HCT116 (cell line): ENCODE measurements around the gene GPR3. TPM values are rescaled to one million over a fixed set of nuclear protein-coding genes. Genes with fewer than 3 reads are reported as not detected.

Experiments used
- ATAC-seq: fragments of 200-7000 bp; cut with Tn5 transposase; 2 replicates; pipeline ENCODE4 v1.9.1; 2020; ENCODE audit warnings: mild to moderate bottlenecking, moderate library complexity
- BruUV-seq: library from RNA; stranded (reverse); fragments of 400-500 nt; replicated peaks from 2 replicates; lab custom pipeline; 2021; lab: Mats Ljungman, UMichigan
- CTCF ChIA-PET: fragments of 300-600 bp; sonication (Branson Sonifier 250); formaldehyde crosslinking; loops from one replicate; lab custom pipeline; 2021; ENCODE audit warnings: antibody characterized with exemption; lab: Charles Lee
- POLR2A ChIA-PET: fragments of 300-600, 350-600 bp; sonication (Branson Sonifier 250); formaldehyde crosslinking; loops from one replicate; lab custom pipeline; 2021; ENCODE audit warnings: antibody characterized with exemption; lab: Charles Lee
- RAD21 ChIA-PET, 2 experiments: fragments of 300-600 bp; sonication (Branson Sonifier 250); formaldehyde crosslinking; loops; one replicate each; lab custom pipeline; 2023; ENCODE audit warnings: low total read pairs in 2 of 2; ENCODE audit not compliant: uncharacterized antibody in 2 of 2, unreplicated experiment in 2 of 2, low non-redundant PET in 1 of 2; lab: Charles Lee
- DNase-seq: peaks from one replicate; pipeline ENCODE4 v3.0.0-alpha.2; 2010; ENCODE audit warnings: low read depth, low spot score
- H2AFZ ChIP-seq: fragments of 200-600 bp; shearing (Covaris generic), sonication (generic); 2 replicates; pipeline ENCODE4 v1.6.1; 2017; ENCODE audit warnings: low read depth, mixed run types, mixed read lengths, antibody characterized with exemption, low read length; ENCODE audit not compliant: poor library complexity, severe bottlenecking
- H3K27ac ChIP-seq: 2 replicates; pipeline ENCODE4 v1.5.1; 2012; ENCODE audit warnings: low read depth, low read length
- H3K27me3 ChIP-seq: fragments of 200-600 bp; sonication (generic); 2 replicates; pipeline ENCODE4 v1.6.1; 2016; ENCODE audit warnings: mixed run types, low read length, mixed read lengths; ENCODE audit not compliant: insufficient read depth
- H3K36me3 ChIP-seq, 2 experiments: fragments of 200-500 bp in 1 of 2; fragments of 200-600 bp in 1 of 2; sonication (Bioruptor generic) in 1 of 2; sonication (generic) in 1 of 2; 2 replicates each; pipeline versions ENCODE4 v1.5.1 to v1.6.1; 2014 to 2016; ENCODE audit warnings: low read length in 2 of 2, inconsistent platforms in 1 of 2, mixed read lengths in 1 of 2, mixed run types in 1 of 2; ENCODE audit not compliant: insufficient read depth in 2 of 2, control insufficient read depth in 1 of 2
- H3K4me1 ChIP-seq, 2 experiments: fragments of 200-600 bp in 1 of 2; sonication (generic) in 1 of 2; 2 replicates each; pipeline versions ENCODE4 v1.5.1 to v1.6.1; 2012 to 2017; ENCODE audit warnings: low read length in 2 of 2, inconsistent platforms in 1 of 2, mild to moderate bottlenecking in 1 of 2, mixed read lengths in 1 of 2, mixed run types in 1 of 2, moderate library complexity in 1 of 2; ENCODE audit not compliant: insufficient read depth in 2 of 2, control insufficient read depth in 1 of 2
- H3K4me2 ChIP-seq: fragments of 200-600 bp; sonication (generic); 2 replicates; pipeline ENCODE4 v1.6.1; 2017; ENCODE audit warnings: mixed run types, low read length, mixed read lengths
- H3K4me3 ChIP-seq, 2 experiments: fragments of 200-600 bp in 1 of 2; sonication (generic) in 1 of 2; replicated peaks in 1 of 2; 2 replicates each; pipeline ENCODE4 v1.5.1; 2011 to 2016; ENCODE audit warnings: low read length in 2 of 2, control low read depth in 1 of 2, low read depth in 1 of 2, mild to moderate bottlenecking in 1 of 2, mixed read lengths in 1 of 2, mixed run types in 1 of 2
- H3K79me2 ChIP-seq: fragments of 200-600 bp; sonication (generic); 2 replicates; pipeline ENCODE4 v1.6.1; 2017; ENCODE audit warnings: mild to moderate bottlenecking, mixed run types, low read length, moderate library complexity, mixed read lengths; ENCODE audit not compliant: insufficient read depth
- H3K9ac ChIP-seq: fragments of 200-600 bp; sonication (generic); 2 replicates; pipeline ENCODE4 v1.6.1; 2016; ENCODE audit warnings: low read length, mixed read lengths
- H3K9me2 ChIP-seq: fragments of 200-600 bp; sonication (generic), shearing (Covaris generic); 2 replicates; pipeline ENCODE4 v1.6.1; 2017; ENCODE audit warnings: mixed run types, mild to moderate bottlenecking, moderate library complexity; ENCODE audit not compliant: insufficient read depth
- H3K9me3 ChIP-seq, 2 experiments: fragments of 200-500 bp in 1 of 2; fragments of 200-600 bp in 1 of 2; sonication (Bioruptor generic) in 1 of 2; sonication (generic) in 1 of 2; 2 replicates each; pipeline ENCODE4 v1.6.1; 2014 to 2017; ENCODE audit warnings: low read length in 2 of 2, mixed read lengths in 2 of 2, inconsistent platforms in 1 of 2, low read depth in 1 of 2, mild to moderate bottlenecking in 1 of 2, mixed run types in 1 of 2, moderate library complexity in 1 of 2; ENCODE audit not compliant: control insufficient read depth in 1 of 2, insufficient read depth in 1 of 2
- H4K20me1 ChIP-seq: fragments of 200-600 bp; sonication (generic), shearing (Covaris generic); 2 replicates; pipeline ENCODE4 v1.6.1; 2017; ENCODE audit warnings: mixed run types, mild to moderate bottlenecking, moderate library complexity; ENCODE audit not compliant: insufficient read depth
- CEBPB ChIP-seq: IDR thresholded peaks from 2 replicates; pipeline ENCODE4 v1.6.1; 2012; ENCODE audit warnings: low read depth
- EGR1 ChIP-seq: IDR thresholded peaks from 2 replicates; pipeline ENCODE4 v1.6.1; 2012; ENCODE audit warnings: low read depth
- ELF1 ChIP-seq: IDR thresholded peaks from 2 replicates; pipeline ENCODE4 v1.6.1; 2012; ENCODE audit warnings: low read depth, borderline replicate concordance
- EZH2phosphoT487 ChIP-seq: fragments of 200-600 bp; IDR thresholded peaks from 2 replicates; pipeline ENCODE4 v1.6.1; 2018; ENCODE audit warnings: antibody characterized with exemption, borderline replicate concordance
- SIN3A ChIP-seq: IDR thresholded peaks from 2 replicates; pipeline ENCODE4 v1.6.1; 2012; ENCODE audit warnings: low read depth
- SP1 ChIP-seq: IDR thresholded peaks from 2 replicates; pipeline ENCODE4 v1.6.1; 2012; ENCODE audit warnings: low read depth
- SRF ChIP-seq: IDR thresholded peaks from 2 replicates; pipeline ENCODE4 v1.6.1; 2012; ENCODE audit warnings: low read depth
- TCF7L2 ChIP-seq: IDR thresholded peaks from 2 replicates; pipeline ENCODE4 v1.7.0; 2011; ENCODE audit warnings: borderline replicate concordance, inconsistent platforms; ENCODE audit not compliant: insufficient read depth, insufficient read length; ENCODE audit errors: extremely low read depth
- YY1 ChIP-seq: IDR thresholded peaks from 2 replicates; pipeline ENCODE4 v1.6.1; 2011; ENCODE audit warnings: low read length, low read depth, moderate library complexity, mild to moderate bottlenecking; ENCODE audit not compliant: insufficient replicate concordance; ENCODE audit errors: extremely low read depth
- ZFX ChIP-seq: fragments of 450-650 bp; IDR thresholded peaks from 2 replicates; pipeline ENCODE4 v1.6.1; 2017
- ZNF274 ChIP-seq: fragments of 200-500 bp; sonication (Bioruptor generic); IDR thresholded peaks from 2 replicates; pipeline ENCODE4 v1.6.1; 2014; ENCODE audit warnings: mild to moderate bottlenecking, low read depth, low read length, inconsistent platforms
- intact Hi-C: fragments of 100-400 bp; cut with micrococcal nuclease; formaldehyde crosslinking; loops from 2 replicates; pipeline ENCODE4 v1.10.0; 2022
- total RNA-seq: library from RNA; stranded (reverse); gene quantifications from one replicate; pipeline ENCODE4 v1.2.1, GENCODE V29; 2021; ENCODE audit not compliant: unreplicated experiment
- TF ChIP-seq, protein P1 (sequence below): IDR thresholded peaks from 2 replicates; pipeline ENCODE4 v1.6.1; 2011; ENCODE audit warnings: mild to moderate bottlenecking, low read length, moderate library complexity; ENCODE audit not compliant: insufficient replicate concordance; ENCODE audit errors: extremely low read depth

GPR3 gene
- total RNA-seq, 1 experiment from 2014 or later = 2.8 TPM

DNA sequence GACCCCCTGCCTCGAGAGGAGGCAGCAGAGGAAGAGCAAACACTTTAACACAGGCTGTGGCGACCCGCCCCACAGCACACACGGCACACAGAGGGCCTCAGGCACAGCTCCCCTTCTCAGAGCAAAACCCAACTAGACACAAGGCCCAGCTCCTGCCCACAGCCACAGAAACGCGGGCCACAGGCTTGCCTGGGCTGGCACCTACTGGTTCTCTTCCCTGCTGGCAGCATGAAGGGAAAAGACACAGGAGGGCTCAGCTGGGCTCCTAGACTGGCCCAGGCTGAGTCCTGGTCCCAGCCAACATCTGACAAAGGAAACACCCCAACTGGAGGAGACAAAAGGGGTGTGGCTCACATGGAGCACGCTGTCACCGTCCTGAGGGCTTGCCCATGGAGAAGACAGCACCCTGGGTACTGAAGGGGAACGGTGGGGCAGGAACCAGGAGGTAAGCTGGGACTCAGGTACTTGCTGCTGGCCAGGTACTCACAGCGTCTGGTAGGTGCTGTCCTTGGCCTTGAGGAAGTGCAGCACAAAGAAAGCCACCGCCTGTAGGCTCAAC is 12.8 kb upstream of the GPR3 start:
- H3K9me2 ChIP-seq = no peaks in the 10 kb centered on the region
- ChIA-PET CTCF (interaction anchor here (1.3 kb wide), 1 partner anchor 79 kb away, joined by 4 read pairs; no protein-coding TSS in a partner anchor), RAD21 (no interaction called here), POLR2A (no interaction called here)
- H2AFZ ChIP-seq = no peak overlapping the region
- H3K27ac ChIP-seq = no peak overlapping the region; the same call in 1 of the 2 replicates
- no peaks in the 10 kb centered on the region for H3K9me3 ChIP-seq
- no peak overlapping the region for H3K4me3 ChIP-seq
- H3K4me1 ChIP-seq = peaks cover 11 to 50% of the 10 kb centered on the region in 2 experiments
- H4K20me1 ChIP-seq = no peaks in the 10 kb centered on the region
- H3K36me3 ChIP-seq = no peaks in the 10 kb centered on the region
- BruUV-seq = no TSS peak
- no peak overlapping the region for H3K9ac ChIP-seq
- peak overlapping the region; percentile 51; the same call in 1 of the 2 replicates for H3K4me2 ChIP-seq
- intact Hi-C loops = no loop called here
- DNase-seq = no peak
- H3K79me2 ChIP-seq = no peaks in the 10 kb centered on the region
- no peaks in the 10 kb centered on the region for H3K27me3 ChIP-seq
- TF ChIP-seq EGR1 (no peak), SP1 (no peak), TCF7L2 (no peak), EZH2phosphoT487 (no peak), ZFX (no peak)
- TF ChIP-seq, protein P1, sequence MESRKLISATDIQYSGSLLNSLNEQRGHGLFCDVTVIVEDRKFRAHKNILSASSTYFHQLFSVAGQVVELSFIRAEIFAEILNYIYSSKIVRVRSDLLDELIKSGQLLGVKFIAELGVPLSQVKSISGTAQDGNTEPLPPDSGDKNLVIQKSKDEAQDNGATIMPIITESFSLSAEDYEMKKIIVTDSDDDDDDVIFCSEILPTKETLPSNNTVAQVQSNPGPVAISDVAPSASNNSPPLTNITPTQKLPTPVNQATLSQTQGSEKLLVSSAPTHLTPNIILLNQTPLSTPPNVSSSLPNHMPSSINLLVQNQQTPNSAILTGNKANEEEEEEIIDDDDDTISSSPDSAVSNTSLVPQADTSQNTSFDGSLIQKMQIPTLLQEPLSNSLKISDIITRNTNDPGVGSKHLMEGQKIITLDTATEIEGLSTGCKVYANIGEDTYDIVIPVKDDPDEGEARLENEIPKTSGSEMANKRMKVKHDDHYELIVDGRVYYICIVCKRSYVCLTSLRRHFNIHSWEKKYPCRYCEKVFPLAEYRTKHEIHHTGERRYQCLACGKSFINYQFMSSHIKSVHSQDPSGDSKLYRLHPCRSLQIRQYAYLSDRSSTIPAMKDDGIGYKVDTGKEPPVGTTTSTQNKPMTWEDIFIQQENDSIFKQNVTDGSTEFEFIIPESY = no peak
- no peak for ATAC-seq

DNA sequence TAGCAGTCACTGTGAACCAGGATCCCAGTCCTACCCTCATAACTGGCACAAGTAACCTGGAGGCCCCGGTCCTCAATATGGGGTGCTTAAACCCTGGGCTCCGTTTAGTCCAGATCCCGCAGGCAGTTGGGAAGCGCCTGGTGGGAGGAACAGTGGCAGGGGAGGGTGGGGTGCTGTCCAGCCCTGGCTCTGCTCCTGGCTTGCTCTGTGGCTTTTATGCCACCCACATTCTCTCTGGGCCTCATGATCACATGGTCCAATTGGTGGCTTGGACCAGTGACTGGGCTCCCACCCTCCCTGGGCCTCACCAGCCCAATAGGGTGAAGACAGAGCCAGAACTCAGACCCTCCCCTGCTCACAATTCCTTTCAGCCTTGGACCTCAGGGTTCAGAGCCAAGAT is 12.2 kb upstream of the GPR3 start:
- TF ChIP-seq EZH2phosphoT487 (no peak), SP1 (no peak), SRF (no peak), CEBPB (no peak), SIN3A (no peak), ZNF274 (no peak), ZFX (no peak), ELF1 (no peak), YY1 (no peak)
- TF ChIP-seq, protein P1 = no peak
- ATAC-seq = no peak
- RAD21 ChIA-PET = no interaction called here

More for the DNA sequence above, 12.2 kb upstream of the GPR3 start:
- no peak for DNase-seq
- no peaks in the 10 kb centered on the region for H4K20me1 ChIP-seq
- H3K9me2 ChIP-seq = no peaks in the 10 kb centered on the region
- CTCF ChIA-PET = no interaction called here
- POLR2A ChIA-PET = no interaction called here
- no peak overlapping the region for H2AFZ ChIP-seq
- H3K27ac ChIP-seq = no peak overlapping the region
- H3K27me3 ChIP-seq = no peaks in the 10 kb centered on the region
- H3K4me3 ChIP-seq = no peak overlapping the region
- H3K9me3 ChIP-seq = no peaks in the 10 kb centered on the region
- H3K36me3 ChIP-seq = no peaks in the 10 kb centered on the region
- no peaks in the 10 kb centered on the region for H3K79me2 ChIP-seq
- peaks cover 11 to 50% of the 10 kb centered on the region in 2 experiments for H3K4me1 ChIP-seq
- intact Hi-C loops = no loop called here
- H3K4me2 ChIP-seq = no peak overlapping the region
- no peak overlapping the region for H3K9ac ChIP-seq
- BruUV-seq = no TSS peak
